HL-60 (cell line): Measurements from ENCODE around the gene KMT2C.

Experiments used
- DNase-seq, 2 experiments: peaks; one replicate each; pipeline ENCODE4 v3.0.0-alpha.2; 2010 to 2020; ENCODE audit warnings: low read depth in 1 of 2, low spot score in 1 of 2
- H3K27ac ChIP-seq: fragments of 250-450 bp; sonication (Bioruptor Pico); replicated peaks from 2 replicates; pipeline ENCODE4 v1.5.1; 2020; ENCODE audit warnings: mild to moderate bottlenecking, moderate library complexity
- H3K27me3 ChIP-seq: fragments of 250-450 bp; sonication (Bioruptor Pico); 2 replicates; pipeline ENCODE4 v1.5.1; 2021; ENCODE audit warnings: mild to moderate bottlenecking, moderate library complexity; ENCODE audit not compliant: insufficient read depth, poor library complexity, severe bottlenecking
- H3K4me3 ChIP-seq: replicated peaks from 2 replicates; pipeline ENCODE4 v1.5.1; 2011; ENCODE audit warnings: mild to moderate bottlenecking, control low read depth, low read length; ENCODE audit not compliant: insufficient read depth
- CTCF ChIP-seq: IDR thresholded peaks from one replicate; pipeline ENCODE4 v1.5.1; 2011; ENCODE audit warnings: low read length, control low read depth, inconsistent platforms; ENCODE audit not compliant: insufficient read depth
- GABPA ChIP-seq: IDR thresholded peaks from 2 replicates; pipeline ENCODE4 v1.6.1; 2012; ENCODE audit warnings: low read depth
- POLR2AphosphoS5 ChIP-seq: IDR thresholded peaks from 2 replicates; pipeline ENCODE4 v1.6.1; 2012; ENCODE audit warnings: low read depth
- REST ChIP-seq: IDR thresholded peaks from 2 replicates; pipeline ENCODE4 v1.6.1; 2012; ENCODE audit warnings: low read depth; ENCODE audit not compliant: insufficient replicate concordance
- SPI1 ChIP-seq: IDR thresholded peaks from 2 replicates; pipeline ENCODE4 v1.6.1; 2012; ENCODE audit warnings: low read depth, mild to moderate bottlenecking, borderline replicate concordance

The KMT2C gene

GRCh38 chr7:152180048-152180447 lies 255.8 kb downstream of the KMT2C start:
- TF ChIP-seq REST (no peak), POLR2AphosphoS5 (no peak), SPI1 (no peak), CTCF (no peak), GABPA (no peak)
- DNase-seq, result no peak
- no peaks in the 10 kb centered on the region for H3K27me3 ChIP-seq

GRCh38 chr7:152178405-152179058 lies 257.3 kb downstream of the KMT2C start:
- Histone ChIP-seq H3K27me3 (no peaks in the 10 kb centered on the region), H3K27ac (no peak overlapping the region), H3K4me3 (no peak overlapping the region)
- DNase-seq, result no peak
- no peak for TF ChIP-seq REST
- TF ChIP-seq GABPA, result no peak
- TF ChIP-seq CTCF, result no peak
- TF ChIP-seq SPI1, result no peak
- no peak for TF ChIP-seq POLR2AphosphoS5

More at GRCh38 chr7:152180048-152180447, 255.8 kb downstream of the KMT2C start:
- Histone ChIP-seq H3K4me3 (no peak overlapping the region), H3K27ac (no peak overlapping the region)

GRCh38 chr7:152177681-152178404 lies 258.0 kb downstream of the KMT2C start:
- no peak for DNase-seq
- H3K27ac ChIP-seq, result no peak overlapping the region
- no peak overlapping the region for H3K4me3 ChIP-seq
- no peaks in the 10 kb centered on the region for H3K27me3 ChIP-seq
- TF ChIP-seq REST (no peak), GABPA (no peak), SPI1 (no peak), CTCF (no peak), POLR2AphosphoS5 (no peak)
